ENCODE data around the gene ATXN7L3. TPM values are rescaled to one million over a fixed set of nuclear protein-coding genes. Genes with fewer than 3 reads are reported as not detected.

Gene ATXN7L3
- total and polyA plus RNA-seq, 2 donors (not counting 3 experiments of a cell fraction or from before 2014, with no cell fraction given) = 61.3 to 82.5 TPM

- Histone ChIP-seq H4K20me1 (replicated peaks; ENCODE audit: control insufficient read depth, extremely low read depth, insufficient read depth, low read length) (no peaks in the 10 kb centered on the region), H3K4me3 (replicated peaks in 1 of 3; ENCODE audit: insufficient read depth in 1 of 3, low read depth in 1 of 3, low read length in 3 of 3) (no peak overlapping the region), H3K36me3 (ENCODE audit: control insufficient read depth in 2 of 2, extremely low read depth in 1 of 2, insufficient read depth in 2 of 2, low read length in 2 of 2) (peaks cover 19 to 31% of the 10 kb centered on the region in 2 experiments), H2AFZ (ENCODE audit: low read depth, low read length) (no peak overlapping the region), H3K4me1 (ENCODE audit: control insufficient read depth, extremely low read depth, insufficient read depth, low read length) (peaks cover 16% of the 10 kb centered on the region), H3K27me3 (ENCODE audit: control insufficient read depth in 2 of 2, insufficient read depth in 2 of 2, low read length in 2 of 2) (no peaks in the 10 kb centered on the region), H3K9me3 (replicated peaks; ENCODE audit: control insufficient read depth, insufficient read depth, low read length) (no peaks in the 10 kb centered on the region), H3K4me2 (ENCODE audit: insufficient read depth, low read length) (no peak overlapping the region), H3K27ac (ENCODE audit: insufficient read depth, low read depth, low read length) (no peak overlapping the region), H3K79me2 (ENCODE audit: control insufficient read depth, insufficient read depth, low read length) (peaks cover 28% of the 10 kb centered on the region), H3K9me1 (replicated peaks; ENCODE audit: control insufficient read depth, extremely low read depth, insufficient read depth, low read length) (no peaks in the 10 kb centered on the region), H3K9ac (replicated peaks; ENCODE audit: extremely low read depth, insufficient read depth, low read length) (no peak overlapping the region)
- intact Hi-C loops (cut with micrococcal nuclease) (no loop called here), dilution Hi-C loops (cut with MboI; ENCODE audit: extremely low pct_ligation_motif_present, low sequenced_read_pairs) (no loop called here)
- FAIRE-seq (no peak), DNase-seq (ENCODE audit: low read depth, low spot score) (no peak)
- TF ChIP-seq EZH2 (IDR thresholded peaks at IDR 0.05; ENCODE audit: borderline replicate concordance, low read depth, low read length, severe bottlenecking) = no peak
- no peak for TF ChIP-seq GATA2 (IDR thresholded peaks at IDR 0.05; ENCODE audit: insufficient read depth, insufficient read length, low read depth, low read length)
- BruUV-seq (replicated peaks) = no TSS peak
- ChIA-PET CTCF (interaction anchor here (1.2 to 7.3 kb wide), 5 partner anchors 13 to 135 kb away, joined by 3 to 68 read pairs (median 6); partner anchors contain the start of gene SLC25A39), POLR2A (no interaction called here)
Measured at GRCh38 chr17:44216694-44217093, 17.0 kb upstream of the ATXN7L3 start.

- no peaks in the 10 kb centered on the region for H3K9me3 ChIP-seq (replicated peaks; ENCODE audit: control insufficient read depth, insufficient read depth, low read length)
- DNase-seq (ENCODE audit: low read depth, low spot score) = no peak
- CTCF ChIA-PET = interaction anchor here (1.3 to 7.3 kb wide), 4 partner anchors 13 to 135 kb away, joined by 3 to 68 read pairs (median 8); partner anchors contain the start of gene SLC25A39
- no peak for FAIRE-seq
- TF ChIP-seq GATA2 (IDR thresholded peaks at IDR 0.05; ENCODE audit: insufficient read depth, insufficient read length, low read depth, low read length) (no peak), POLR2AphosphoS5 (IDR thresholded peaks at IDR 0.05; ENCODE audit: insufficient read depth, low read depth, low read length) (no peak), JUN (IDR thresholded peaks at IDR 0.05; ENCODE audit: borderline replicate concordance, insufficient read depth, insufficient read length, low read depth) (no peak), MAX (IDR thresholded peaks at IDR 0.05; ENCODE audit: insufficient read depth, insufficient read length) (no peak), MYC (IDR thresholded peaks at IDR 0.05; ENCODE audit: low read depth, low read length) (no peak), FOS (IDR thresholded peaks at IDR 0.05; ENCODE audit: borderline replicate concordance, insufficient read depth, low read length) (no peak), POLR2A (IDR thresholded peaks at IDR 0.05; ENCODE audit: low read depth, low read length) (no peak), EZH2 (IDR thresholded peaks at IDR 0.05; ENCODE audit: borderline replicate concordance, low read depth, low read length, severe bottlenecking) (no peak), CTCF (IDR thresholded peaks at IDR 0.05; ENCODE audit: extremely low read depth in 1 of 2, insufficient read depth in 1 of 2, low read depth in 1 of 2, low read length in 2 of 2) (no peak)
- no peak overlapping the region for H3K9ac ChIP-seq (replicated peaks; ENCODE audit: extremely low read depth, insufficient read depth, low read length)
- H3K9me1 ChIP-seq (replicated peaks; ENCODE audit: control insufficient read depth, extremely low read depth, insufficient read depth, low read length) = no peaks in the 10 kb centered on the region
- no peak overlapping the region for H3K27ac ChIP-seq (ENCODE audit: insufficient read depth, low read depth, low read length)
- H3K36me3 ChIP-seq (ENCODE audit: control insufficient read depth in 2 of 2, extremely low read depth in 1 of 2, insufficient read depth in 2 of 2, low read length in 2 of 2) = peaks cover 19 to 35% of the 10 kb centered on the region in 2 experiments
- POLR2A ChIA-PET = no interaction called here
- H3K4me1 ChIP-seq (ENCODE audit: control insufficient read depth, extremely low read depth, insufficient read depth, low read length) = peaks cover 12% of the 10 kb centered on the region
- no peak overlapping the region for H3K4me2 ChIP-seq (ENCODE audit: insufficient read depth, low read length)
- dilution Hi-C loops (cut with MboI; ENCODE audit: extremely low pct_ligation_motif_present, low sequenced_read_pairs) = no loop called here
- no peaks in the 10 kb centered on the region for H4K20me1 ChIP-seq (replicated peaks; ENCODE audit: control insufficient read depth, extremely low read depth, insufficient read depth, low read length)
- H3K4me3 ChIP-seq (replicated peaks in 1 of 3; ENCODE audit: insufficient read depth in 1 of 3, low read depth in 1 of 3, low read length in 3 of 3) = no peak overlapping the region
- peaks cover 28% of the 10 kb centered on the region for H3K79me2 ChIP-seq (ENCODE audit: control insufficient read depth, insufficient read depth, low read length)
- no peaks in the 10 kb centered on the region for H3K27me3 ChIP-seq (ENCODE audit: control insufficient read depth in 2 of 2, insufficient read depth in 2 of 2, low read length in 2 of 2)
- BruUV-seq (replicated peaks) = no TSS peak
- intact Hi-C loops (cut with micrococcal nuclease) = no loop called here
- no peak overlapping the region for H2AFZ ChIP-seq (ENCODE audit: low read depth, low read length)
Measured at GRCh38 chr17:44216173-44216572, 16.5 kb upstream of the ATXN7L3 start.

Measured in endothelial cell of umbilical vein (primary cell).